H9 (cell line): ENCODE measurements around the gene POU6F2. TPM values are rescaled to one million over a fixed set of nuclear protein-coding genes. Genes with fewer than 3 reads are reported as not detected.

Source experiments
- DNase-seq: peaks from one replicate; pipeline ENCODE4 v3.0.0-alpha.2; 2017
- H2AFZ ChIP-seq: one replicate; pipeline ENCODE4 v1.6.1; 2013; ENCODE audit warnings: mild to moderate bottlenecking, low read length, control low read depth, moderate library complexity
- H2AK5ac ChIP-seq: 2 replicates; pipeline ENCODE4 v1.6.1; 2013; ENCODE audit warnings: low read length, control low read depth, mixed read lengths; ENCODE audit not compliant: insufficient read length
- H2BK120ac ChIP-seq: one replicate; pipeline ENCODE4 v1.6.1; 2013; ENCODE audit warnings: low read depth, mild to moderate bottlenecking, low read length, control low read depth, inconsistent platforms; ENCODE audit not compliant: poor library complexity, severe bottlenecking
- H2BK12ac ChIP-seq: 2 replicates; pipeline ENCODE4 v1.6.1; 2013; ENCODE audit warnings: low read length, control low read depth, mixed read lengths, low read depth; ENCODE audit not compliant: insufficient read length
- H2BK15ac ChIP-seq: 2 replicates; pipeline ENCODE4 v1.6.1; 2013; ENCODE audit warnings: low read depth, low read length, control low read depth
- H2BK20ac ChIP-seq: one replicate; pipeline ENCODE4 v1.6.1; 2013; ENCODE audit warnings: low read depth, mild to moderate bottlenecking, low read length, control low read depth, inconsistent platforms; ENCODE audit not compliant: poor library complexity, severe bottlenecking
- H2BK5ac ChIP-seq: 2 replicates; pipeline ENCODE4 v1.6.1; 2013; ENCODE audit warnings: low read length, control low read depth, mixed read lengths; ENCODE audit not compliant: insufficient read length
- H3K14ac ChIP-seq: 2 replicates; pipeline ENCODE4 v1.6.1; 2013; ENCODE audit warnings: low read length, control low read depth; ENCODE audit not compliant: insufficient read depth
- H3K18ac ChIP-seq: 2 replicates; pipeline ENCODE4 v1.6.1; 2013; ENCODE audit warnings: low read depth, mild to moderate bottlenecking, mixed read lengths, low read length, control low read depth; ENCODE audit not compliant: insufficient read length
- H3K23ac ChIP-seq: 2 replicates; pipeline ENCODE4 v1.6.1; 2013; ENCODE audit warnings: low read length, control low read depth, mixed read lengths, low read depth; ENCODE audit not compliant: insufficient read length
- H3K23me2 ChIP-seq: 2 replicates; pipeline ENCODE4 v1.6.1; 2013; ENCODE audit warnings: low read depth, mild to moderate bottlenecking, mixed read lengths, low read length, control low read depth; ENCODE audit not compliant: insufficient read length, poor library complexity, severe bottlenecking
- H3K27ac ChIP-seq: 2 replicates; pipeline ENCODE4 v1.5.1; 2013; ENCODE audit warnings: low read length, control low read depth, mixed read lengths, low read depth; ENCODE audit not compliant: insufficient read length
- H3K27me3 ChIP-seq: 2 replicates; pipeline ENCODE4 v1.6.1; 2013; ENCODE audit warnings: low read length, control low read depth, inconsistent platforms; ENCODE audit not compliant: insufficient read depth
- H3K4ac ChIP-seq: 2 replicates; pipeline ENCODE4 v1.6.1; 2013; ENCODE audit warnings: low read depth, mild to moderate bottlenecking, control low read depth, inconsistent platforms, low read length, moderate library complexity
- H3K4me1 ChIP-seq: 2 replicates; pipeline ENCODE4 v1.6.1; 2013; ENCODE audit warnings: low read length, control low read depth, inconsistent platforms; ENCODE audit not compliant: insufficient read depth
- H3K4me2 ChIP-seq: 2 replicates; pipeline ENCODE4 v1.6.1; 2013; ENCODE audit warnings: low read length, control low read depth, mixed read lengths; ENCODE audit not compliant: insufficient read length, insufficient read depth
- H3K56ac ChIP-seq: 2 replicates; pipeline ENCODE4 v1.6.1; 2013; ENCODE audit warnings: low read depth, mild to moderate bottlenecking, mixed read lengths, low read length, control low read depth; ENCODE audit not compliant: insufficient read length
- H3K79me1 ChIP-seq: 2 replicates; pipeline ENCODE4 v1.6.1; 2013; ENCODE audit warnings: low read depth, mild to moderate bottlenecking, moderate library complexity, low read length, control low read depth, inconsistent platforms; ENCODE audit not compliant: insufficient read depth, poor library complexity, severe bottlenecking
- H3K79me2 ChIP-seq: 2 replicates; pipeline ENCODE4 v1.6.1; 2013; ENCODE audit warnings: low read length, control low read depth, inconsistent platforms; ENCODE audit not compliant: insufficient read depth
- H3K9ac ChIP-seq: 2 replicates; pipeline ENCODE4 v1.6.1; 2013; ENCODE audit warnings: low read length, control low read depth, mixed read lengths; ENCODE audit not compliant: insufficient read length; ENCODE audit errors: extremely low read depth
- H3K9me3 ChIP-seq: one replicate; pipeline ENCODE4 v1.6.1; 2013; ENCODE audit warnings: low read depth, low read length, inconsistent platforms; ENCODE audit not compliant: control insufficient read depth
- H3T11ph ChIP-seq: one replicate; pipeline ENCODE4 v1.6.1; 2013; ENCODE audit warnings: mild to moderate bottlenecking, low read length, control low read depth, inconsistent platforms
- H4K20me1 ChIP-seq: one replicate; pipeline ENCODE4 v1.6.1; 2013; ENCODE audit not compliant: control insufficient read depth, insufficient read length, insufficient read depth
- H4K5ac ChIP-seq: 2 replicates; pipeline ENCODE4 v1.6.1; 2013; ENCODE audit warnings: low read depth, mild to moderate bottlenecking, mixed read lengths, low read length, control low read depth; ENCODE audit not compliant: insufficient read length
- H4K8ac ChIP-seq: replicated peaks from 2 replicates; pipeline ENCODE4 v1.6.1; 2013; ENCODE audit warnings: low read length, control low read depth, mixed read lengths, low read depth; ENCODE audit not compliant: insufficient read length
- H4K91ac ChIP-seq: 2 replicates; pipeline ENCODE4 v1.6.1; 2013; ENCODE audit warnings: low read depth, mild to moderate bottlenecking, moderate library complexity, mixed read lengths, low read length, control low read depth; ENCODE audit not compliant: insufficient read length
- H3K27ac Mint-ChIP-seq, 3 experiments: 2 replicates in 2 of 3; 3 replicates in 1 of 3; pipeline ENCODE4 v1.8.0; 2020 to 2021; ENCODE audit warnings: mixed read lengths in 3 of 3, mild to moderate bottlenecking in 1 of 3, moderate library complexity in 1 of 3
- H3K27me3 Mint-ChIP-seq: 2 replicates; pipeline ENCODE4 v1.8.0; 2021; ENCODE audit warnings: low read depth, mild to moderate bottlenecking, moderate library complexity, mixed read lengths
- H3K36me3 Mint-ChIP-seq, 3 experiments: 2 replicates in 2 of 3; 3 replicates in 1 of 3; pipeline ENCODE4 v1.8.0; 2020 to 2021; ENCODE audit warnings: low read depth in 3 of 3, mixed read lengths in 3 of 3; ENCODE audit not compliant: insufficient read depth in 1 of 3
- H3K4me1 Mint-ChIP-seq, 2 experiments: 2 replicates each; pipeline ENCODE4 v1.8.0; 2020; ENCODE audit warnings: mixed read lengths in 2 of 2
- H3K4me3 Mint-ChIP-seq, 2 experiments: 2 replicates in 1 of 2; 3 replicates in 1 of 2; pipeline ENCODE4 v1.8.0; 2020 to 2021; ENCODE audit warnings: mild to moderate bottlenecking in 2 of 2, mixed read lengths in 2 of 2, moderate library complexity in 1 of 2
- H3K9me3 Mint-ChIP-seq, 2 experiments: 2 replicates in 1 of 2; 3 replicates in 1 of 2; pipeline ENCODE4 v1.8.0; 2020; ENCODE audit warnings: mild to moderate bottlenecking in 2 of 2, mixed read lengths in 2 of 2, moderate library complexity in 1 of 2
- WGBS: extraction: QIAGEN DNeasy Blood & Tissue Kit; methylation state at CpG from one replicate; pipeline ENCODE4 v1.1.7; 2013; ENCODE audit warnings: missing lambda C conversion rate, low lambda C conversion rate, mixed read lengths; ENCODE audit not compliant: insufficient read length; ENCODE audit errors: extremely low coverage; 5-methylcytosine and 5-hydroxymethylcytosine counted together
- total RNA-seq: library from RNA; stranded (reverse); gene quantifications from 2 replicates; pipeline ENCODE4 v1.2.1, GENCODE V29; 2021
- TF ChIP-seq, protein P1 (sequence below): fragments of 200-600 bp; sonication (generic); conservative IDR thresholded peaks from 3 replicates; pipeline ENCODE4 v1.8.0; 2021; ENCODE audit warnings: antibody characterized with exemption, mild to moderate bottlenecking

Gene POU6F2
- total RNA-seq, 1 experiment from 2014 or later: 1.9 TPM

DNA sequence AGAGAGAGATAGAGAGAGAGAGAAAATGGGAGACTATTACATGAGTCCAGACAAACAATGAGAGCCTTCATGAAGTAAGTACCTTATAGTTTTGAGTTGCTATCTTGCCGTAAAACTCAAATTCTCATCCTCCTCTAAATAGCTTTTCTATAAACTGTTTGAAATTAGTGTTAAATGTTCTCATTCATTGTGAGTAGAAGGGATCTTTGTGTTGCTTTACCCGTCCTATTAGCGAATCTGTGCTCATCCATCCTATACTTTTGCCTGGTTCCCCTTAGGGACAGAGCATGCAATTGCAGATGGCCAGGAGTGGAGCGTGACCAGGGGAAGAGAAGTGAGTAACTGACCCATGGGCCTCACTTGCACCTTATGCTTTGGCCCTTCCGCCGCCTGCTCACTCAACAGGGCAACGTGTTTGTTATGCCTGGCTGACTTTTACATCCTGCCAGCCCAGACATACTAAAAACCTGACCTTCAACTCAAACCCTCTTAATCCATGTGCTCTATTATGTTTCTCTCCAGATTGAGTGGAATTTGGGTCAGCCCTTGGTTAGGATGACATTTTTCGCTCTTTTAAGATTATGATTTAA is 344.3 kb downstream of the POU6F2 start:
- Histone ChIP-seq H3K79me2 (no peaks in the 10 kb centered on the region), H3K23me2 (no peaks in the 10 kb centered on the region), H3K14ac (no peak overlapping the region), H3K23ac (no peak overlapping the region), H3K18ac (no peak overlapping the region), H4K20me1 (no peaks in the 10 kb centered on the region), H4K91ac (no peak overlapping the region), H2BK20ac (no peak overlapping the region), H3K27me3 (no peaks in the 10 kb centered on the region), H2BK15ac (no peak overlapping the region), H3K79me1 (no peaks in the 10 kb centered on the region), H2BK12ac (no peak overlapping the region), H3K4me2 (no peak overlapping the region), H2AFZ (no peak overlapping the region), H3K4ac (no peak overlapping the region), H3K27ac (no peak overlapping the region), H3T11ph (no peak overlapping the region), H3K56ac (no peak overlapping the region), H2AK5ac (no peak overlapping the region), H3K9ac (no peak overlapping the region), H4K8ac (no peak overlapping the region), H2BK120ac (no peak overlapping the region), H3K9me3 (no peaks in the 10 kb centered on the region), H3K4me1 (no peaks in the 10 kb centered on the region), H2BK5ac (no peak overlapping the region), H4K5ac (no peak overlapping the region)
- peaks cover 11 to 13% of the 10 kb centered on the region in 2 experiments for H3K9me3 Mint-ChIP-seq
- no peak overlapping the region for H3K4me3 Mint-ChIP-seq
- H3K4me1 Mint-ChIP-seq: peaks cover 15 to 16% of the 10 kb centered on the region in 2 experiments
- no peak overlapping the region for H3K27ac Mint-ChIP-seq
- TF ChIP-seq, protein P1, sequence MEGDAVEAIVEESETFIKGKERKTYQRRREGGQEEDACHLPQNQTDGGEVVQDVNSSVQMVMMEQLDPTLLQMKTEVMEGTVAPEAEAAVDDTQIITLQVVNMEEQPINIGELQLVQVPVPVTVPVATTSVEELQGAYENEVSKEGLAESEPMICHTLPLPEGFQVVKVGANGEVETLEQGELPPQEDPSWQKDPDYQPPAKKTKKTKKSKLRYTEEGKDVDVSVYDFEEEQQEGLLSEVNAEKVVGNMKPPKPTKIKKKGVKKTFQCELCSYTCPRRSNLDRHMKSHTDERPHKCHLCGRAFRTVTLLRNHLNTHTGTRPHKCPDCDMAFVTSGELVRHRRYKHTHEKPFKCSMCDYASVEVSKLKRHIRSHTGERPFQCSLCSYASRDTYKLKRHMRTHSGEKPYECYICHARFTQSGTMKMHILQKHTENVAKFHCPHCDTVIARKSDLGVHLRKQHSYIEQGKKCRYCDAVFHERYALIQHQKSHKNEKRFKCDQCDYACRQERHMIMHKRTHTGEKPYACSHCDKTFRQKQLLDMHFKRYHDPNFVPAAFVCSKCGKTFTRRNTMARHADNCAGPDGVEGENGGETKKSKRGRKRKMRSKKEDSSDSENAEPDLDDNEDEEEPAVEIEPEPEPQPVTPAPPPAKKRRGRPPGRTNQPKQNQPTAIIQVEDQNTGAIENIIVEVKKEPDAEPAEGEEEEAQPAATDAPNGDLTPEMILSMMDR: no peak
- peaks cover 5 to 15% (median 7%) of the 10 kb centered on the region in 3 experiments; a peak in 6 of 7 replicates for H3K36me3 Mint-ChIP-seq
- WGBS: no CpG with 5 or more reads among the region's 8 CpGs
- DNase-seq: no peak
- no peaks in the 10 kb centered on the region for H3K27me3 Mint-ChIP-seq
